CD4-positive, alpha-beta T cell treated with Interleukin-6 for 4 hours (primary cell): Measurements from ENCODE around the gene FOXL3.
"Not testable (repeated sequence)": the region's sequence is repeated elsewhere in the genome, so short reads cannot be mapped to it uniquely, and the experiment has no call there.

Experiments
- DNase-seq: peaks from one replicate; pipeline ENCODE4 v3.0.0-alpha.2; 2020; ENCODE audit warnings: mixed read lengths

Gene FOXL3

GRCh38 chr7:289756-290553 is at the start of gene FOXL3:
FOXL3 (plus strand) TSS chr7:290170; CDS start chr7:290170, 0 bp downstream.
- no peak for DNase-seq

DNA sequence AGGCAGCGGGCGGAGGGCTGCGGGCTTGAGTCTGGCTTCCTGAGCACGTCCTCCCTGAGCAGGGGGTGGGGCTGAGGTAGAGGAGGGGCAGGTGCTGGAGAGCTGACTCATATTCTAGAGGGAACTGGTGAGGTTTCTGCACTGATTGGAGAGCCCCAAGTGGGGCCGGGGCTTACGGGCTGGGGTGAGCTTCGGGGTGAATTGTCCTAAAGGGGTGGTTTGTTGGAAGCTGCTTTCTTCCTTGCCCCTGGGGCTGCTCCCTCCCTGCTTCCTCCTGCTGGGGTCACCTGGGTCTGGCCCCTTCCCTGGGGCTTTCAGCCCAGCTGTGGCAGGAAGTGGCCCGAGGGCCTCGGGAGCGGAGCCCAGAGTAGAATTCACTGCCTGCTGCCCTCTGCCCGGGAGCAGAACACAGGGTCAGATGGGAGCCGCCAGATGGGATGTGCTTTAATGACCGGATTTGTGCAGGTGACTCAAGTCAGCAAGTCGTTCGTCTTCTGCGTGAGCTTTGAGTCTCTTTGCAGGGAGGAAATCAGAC is 49.0 kb upstream of the FOXL3 start:
- peak; percentile 7 for DNase-seq

- DNase-seq = no peak
These were observed 48.5 kb upstream of the FOXL3 start for GRCh38 chr7:241513-241912.

- not testable (repeated sequence) for DNase-seq
These were observed 47.0 kb upstream of the FOXL3 start for GRCh38 chr7:242826-243579.

- DNase-seq = not testable (repeated sequence)
These were observed 46.4 kb upstream of the FOXL3 start for GRCh38 chr7:243580-243978.

DNA sequence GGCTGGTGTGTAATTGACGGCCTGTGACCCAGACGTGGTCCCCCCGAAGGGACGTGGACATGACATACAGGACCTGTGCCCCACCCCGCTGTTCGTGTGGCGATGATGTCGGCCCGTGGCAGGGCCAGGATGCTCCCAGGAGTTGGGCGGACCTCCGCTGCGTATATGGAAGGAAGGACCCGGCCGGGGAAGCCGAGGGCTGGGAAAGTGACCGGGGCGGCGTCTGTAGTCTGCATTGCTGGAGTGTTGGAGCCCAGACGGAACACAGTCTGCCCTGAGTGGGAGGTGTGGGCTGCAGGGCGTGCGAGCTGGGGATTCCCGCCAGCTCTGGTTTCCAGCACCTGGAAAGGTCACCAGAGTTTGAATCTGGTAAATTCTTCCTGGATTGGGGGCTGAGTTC is 45.0 kb upstream of the FOXL3 start:
- DNase-seq = no peak

- DNase-seq = no peak
These were observed 44.2 kb upstream of the FOXL3 start for GRCh38 chr7:245574-246295.

- no peak for DNase-seq
These were observed 43.5 kb upstream of the FOXL3 start for GRCh38 chr7:246451-246850.

DNA sequence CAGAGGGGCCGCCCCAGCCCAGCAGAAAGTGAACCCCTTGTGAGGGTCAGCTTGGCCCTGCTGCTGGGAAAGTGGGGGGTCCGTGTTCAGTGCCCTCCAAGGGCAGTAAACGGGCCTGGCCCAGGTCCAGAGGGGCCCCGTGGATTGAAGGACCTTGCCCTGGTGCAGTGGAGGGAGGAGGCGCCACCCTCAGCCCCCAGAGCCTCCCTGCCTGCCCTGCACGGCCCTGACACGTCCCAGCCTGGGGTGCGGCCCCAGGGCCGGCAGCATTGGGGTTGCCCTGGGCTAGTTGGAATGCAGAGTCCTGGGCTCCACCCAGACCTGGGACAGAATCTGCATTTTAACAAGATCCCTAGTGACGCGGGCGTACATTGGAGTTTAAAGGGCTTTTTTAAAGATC is 42.8 kb upstream of the FOXL3 start:
- no peak for DNase-seq

GRCh38 chr7:247636-248035 is 42.3 kb upstream of the FOXL3 start:
- DNase-seq = no peak

DNA sequence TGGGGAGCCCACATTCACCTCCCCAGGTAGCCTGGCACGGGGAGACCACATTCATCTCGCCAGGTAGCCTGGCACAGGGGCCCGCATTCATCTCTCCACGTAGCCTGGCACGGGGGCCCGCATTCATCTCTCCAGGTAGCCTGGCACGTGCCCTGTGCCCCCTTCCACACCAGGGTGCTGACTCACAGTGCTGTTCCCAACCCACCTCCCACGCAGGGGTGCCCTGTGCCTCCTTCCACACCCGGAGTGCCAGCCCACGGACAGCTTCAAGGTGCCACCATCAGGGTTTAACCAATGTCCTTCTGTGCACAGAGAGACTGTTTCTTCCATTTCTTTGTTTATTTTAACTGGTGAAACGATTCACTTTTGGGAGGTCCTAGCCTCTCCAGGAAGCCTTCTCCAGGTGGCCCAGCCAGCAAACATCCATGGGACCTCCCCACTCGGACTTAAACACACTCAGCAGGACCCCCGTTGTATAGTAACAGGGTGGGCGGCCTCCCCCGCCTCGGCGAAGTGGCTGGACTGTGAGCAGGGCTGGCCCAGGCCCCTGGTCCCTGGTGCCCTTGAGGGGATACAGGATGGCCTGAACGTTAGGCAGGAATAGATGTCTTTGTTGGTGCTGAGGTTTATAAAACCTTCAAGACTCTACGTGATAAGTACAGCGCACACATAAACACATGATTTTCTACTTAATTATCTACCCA is 41.1 kb upstream of the FOXL3 start:
- DNase-seq = no peak

- DNase-seq = no peak
These were observed 40.0 kb upstream of the FOXL3 start for GRCh38 chr7:249989-250388.

DNA sequence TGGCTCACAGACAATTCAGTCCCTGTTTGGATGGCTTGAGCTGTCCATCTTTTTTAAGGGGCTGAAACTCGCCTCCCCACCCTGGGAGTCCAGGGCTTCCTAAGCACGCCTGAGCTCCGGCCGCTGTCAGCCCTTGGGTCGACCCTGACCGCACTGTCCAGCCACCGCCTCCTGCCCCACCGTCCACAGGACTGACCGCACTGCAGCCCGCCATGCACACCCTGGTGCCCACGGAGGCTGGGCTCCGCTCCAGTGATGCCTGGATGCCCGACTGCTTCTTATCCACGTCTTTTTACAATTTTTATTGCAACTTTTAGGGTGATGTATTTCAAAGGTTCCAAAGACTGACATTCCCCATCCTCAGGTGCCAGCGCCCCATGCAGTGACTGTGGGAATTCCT is 39.4 kb upstream of the FOXL3 start:
- DNase-seq = no peak

DNA sequence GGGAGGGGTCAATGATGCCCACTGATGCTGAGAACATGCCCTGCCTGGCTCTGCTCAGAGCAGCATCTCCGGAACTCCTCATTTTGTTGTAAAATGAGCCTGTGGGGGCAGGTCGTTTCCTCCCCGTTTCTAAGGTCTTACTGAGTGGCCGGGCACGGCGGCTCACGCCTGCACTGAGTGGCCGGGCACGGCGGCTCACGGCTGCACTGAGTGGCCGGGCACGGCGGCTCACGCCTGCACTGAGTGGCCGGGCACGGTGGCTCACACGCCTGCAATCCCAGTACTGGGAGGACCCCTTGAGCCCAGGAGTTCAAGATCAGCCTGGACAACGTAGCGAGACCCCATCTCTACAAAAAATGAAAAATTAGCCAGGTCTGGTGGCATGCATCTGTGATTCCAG is 39.0 kb upstream of the FOXL3 start:
- DNase-seq = no peak

DNA sequence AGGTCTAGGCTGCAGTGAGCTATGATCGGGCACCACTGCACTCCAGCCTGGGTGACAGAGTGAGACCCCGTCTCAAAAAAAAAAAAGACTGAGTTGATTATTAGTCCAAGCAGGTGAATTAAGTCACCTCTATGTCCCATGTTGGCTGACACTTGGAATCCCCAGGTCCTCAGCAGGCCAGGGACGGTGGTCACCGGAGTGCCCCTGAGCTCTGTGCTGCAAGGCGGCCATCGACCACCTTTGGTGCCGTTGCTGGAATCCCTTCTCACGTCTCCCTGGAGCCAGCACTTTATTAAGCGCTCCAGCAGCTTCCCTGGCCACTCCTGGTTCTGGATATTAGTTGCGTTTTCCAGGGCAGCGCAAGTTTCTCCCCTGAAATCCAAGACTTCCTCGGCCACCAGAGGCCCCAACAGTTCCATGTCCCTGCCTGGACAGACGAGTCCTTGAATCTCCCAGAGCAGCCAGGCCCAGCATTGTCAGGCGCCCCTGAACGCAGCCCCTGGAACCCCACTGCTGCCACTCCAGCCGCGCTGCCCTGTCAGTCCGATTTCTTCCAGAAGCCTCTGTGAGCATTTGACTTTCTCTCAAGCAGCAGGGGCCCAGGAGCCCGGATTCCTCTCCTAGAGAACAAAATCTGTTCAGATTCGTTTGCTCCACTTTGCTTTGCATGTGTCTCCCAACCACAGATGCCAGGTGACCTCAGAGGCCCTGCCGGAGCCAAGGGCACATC is 38.4 kb upstream of the FOXL3 start:
- no peak for DNase-seq

DNA sequence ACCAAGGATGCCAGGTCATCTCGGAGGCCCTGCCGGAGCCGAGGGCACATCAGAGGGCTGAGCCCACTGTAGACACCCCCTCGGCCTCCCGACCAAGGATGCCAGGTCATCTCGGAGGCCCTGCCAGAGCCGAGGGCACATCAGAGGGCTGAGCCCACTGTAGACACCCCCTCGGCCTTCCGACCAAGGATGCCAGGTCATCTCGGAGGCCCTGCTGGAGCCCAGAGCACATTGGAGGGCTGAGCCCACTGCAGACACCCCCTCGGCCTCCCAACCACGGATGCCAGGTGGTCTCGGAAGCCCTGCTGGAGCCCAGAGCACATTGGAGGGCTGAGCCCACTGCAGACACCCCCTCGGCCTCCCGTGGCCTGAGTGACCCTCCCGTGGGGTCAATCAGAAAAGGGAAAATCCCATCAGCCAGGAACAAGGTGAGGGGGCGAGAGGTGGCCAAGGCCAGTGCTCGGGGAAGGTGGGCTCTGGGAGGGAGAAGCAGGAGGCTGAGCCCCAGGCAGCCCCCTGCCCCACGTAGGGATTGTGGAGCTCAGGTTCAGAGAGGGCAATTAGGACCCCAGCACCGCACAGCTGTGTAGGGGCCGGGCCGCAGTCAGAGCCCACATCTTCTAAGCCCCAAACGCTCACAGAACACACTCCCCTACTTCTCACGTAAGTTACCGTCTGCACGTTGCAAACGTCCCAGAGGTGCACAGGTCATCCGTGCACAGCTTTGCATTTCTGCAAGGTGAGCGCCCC is 37.6 kb upstream of the FOXL3 start:
- DNase-seq = no peak

DNA sequence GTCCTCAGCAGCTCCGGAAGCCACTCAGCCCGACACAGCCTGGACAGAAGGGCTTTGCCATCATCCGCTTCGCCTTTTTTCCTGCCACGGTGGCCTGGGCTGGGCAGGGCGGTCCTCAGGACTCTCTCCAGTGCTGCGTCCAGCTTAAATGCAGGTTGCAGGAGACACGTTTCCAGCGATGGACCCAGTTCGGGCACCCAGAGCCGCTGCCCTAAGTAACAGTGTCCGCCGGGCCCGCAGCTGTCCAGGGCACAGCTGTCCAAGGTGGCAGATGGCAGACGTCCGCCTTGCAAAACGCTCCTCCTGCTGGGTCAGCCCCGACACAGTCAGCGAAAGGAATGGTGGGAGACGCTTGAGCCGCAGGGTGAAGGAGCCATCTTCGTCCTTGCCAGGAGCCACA is 37.0 kb upstream of the FOXL3 start:
- DNase-seq = no peak

GRCh38 chr7:253581-254336 is 36.2 kb upstream of the FOXL3 start:
- DNase-seq = no peak

- DNase-seq = no peak
These were observed 35.5 kb upstream of the FOXL3 start for GRCh38 chr7:254337-255037.

DNA sequence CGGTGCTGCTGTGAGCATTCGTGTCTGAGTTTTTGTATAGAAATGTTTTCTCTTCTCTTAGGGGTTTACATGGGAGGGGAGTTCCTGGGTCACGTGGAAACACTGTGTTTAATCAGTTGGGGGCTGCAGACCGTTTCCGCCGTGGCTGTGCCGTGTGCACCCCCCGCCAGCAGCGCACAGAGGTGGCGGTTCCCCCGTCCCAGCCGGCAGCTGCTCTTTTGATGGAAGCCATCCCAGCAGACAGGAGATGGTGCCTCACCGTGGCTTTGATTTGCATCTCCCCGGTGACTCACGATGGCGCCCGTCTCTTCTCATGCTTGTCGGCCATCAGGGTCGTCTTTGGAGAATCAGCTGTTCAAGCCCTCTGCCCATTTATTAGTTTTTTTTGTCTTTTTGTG is 34.9 kb upstream of the FOXL3 start:
- DNase-seq = no peak
